ENCODE results near the gene CDK14.

DNA sequence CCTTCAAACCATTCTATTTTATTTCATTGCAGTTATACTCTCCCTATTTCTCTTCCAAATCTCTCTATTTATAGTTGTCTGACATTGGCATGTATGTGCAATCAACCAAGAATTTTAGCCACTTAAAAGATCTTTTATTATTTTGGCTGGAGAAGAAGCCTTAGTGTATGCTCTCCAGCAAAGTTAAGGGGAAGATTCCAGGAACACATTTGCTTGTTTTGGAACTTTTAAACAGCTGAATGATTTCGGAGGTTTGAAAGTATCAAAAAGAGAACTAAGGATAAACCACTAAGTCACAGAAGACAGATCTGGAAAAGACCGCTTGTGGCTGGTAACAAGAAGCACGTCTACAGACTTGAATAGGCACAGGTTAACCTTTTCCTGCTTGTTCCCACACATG is 485.9 kb downstream of the CDK14 start:
- TF ChIP-seq, protein P1, sequence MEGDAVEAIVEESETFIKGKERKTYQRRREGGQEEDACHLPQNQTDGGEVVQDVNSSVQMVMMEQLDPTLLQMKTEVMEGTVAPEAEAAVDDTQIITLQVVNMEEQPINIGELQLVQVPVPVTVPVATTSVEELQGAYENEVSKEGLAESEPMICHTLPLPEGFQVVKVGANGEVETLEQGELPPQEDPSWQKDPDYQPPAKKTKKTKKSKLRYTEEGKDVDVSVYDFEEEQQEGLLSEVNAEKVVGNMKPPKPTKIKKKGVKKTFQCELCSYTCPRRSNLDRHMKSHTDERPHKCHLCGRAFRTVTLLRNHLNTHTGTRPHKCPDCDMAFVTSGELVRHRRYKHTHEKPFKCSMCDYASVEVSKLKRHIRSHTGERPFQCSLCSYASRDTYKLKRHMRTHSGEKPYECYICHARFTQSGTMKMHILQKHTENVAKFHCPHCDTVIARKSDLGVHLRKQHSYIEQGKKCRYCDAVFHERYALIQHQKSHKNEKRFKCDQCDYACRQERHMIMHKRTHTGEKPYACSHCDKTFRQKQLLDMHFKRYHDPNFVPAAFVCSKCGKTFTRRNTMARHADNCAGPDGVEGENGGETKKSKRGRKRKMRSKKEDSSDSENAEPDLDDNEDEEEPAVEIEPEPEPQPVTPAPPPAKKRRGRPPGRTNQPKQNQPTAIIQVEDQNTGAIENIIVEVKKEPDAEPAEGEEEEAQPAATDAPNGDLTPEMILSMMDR (IDR thresholded peaks at IDR 0.05 in 2 of 3, conservative IDR thresholded peaks at IDR 0.05 in 1 of 3; ENCODE audit: control insufficient read depth in 2 of 3, extremely low read depth in 1 of 3, insufficient read depth in 1 of 3, low read depth in 3 of 3, low read length in 3 of 3), result no peak
- TF ChIP-seq, protein P2, sequence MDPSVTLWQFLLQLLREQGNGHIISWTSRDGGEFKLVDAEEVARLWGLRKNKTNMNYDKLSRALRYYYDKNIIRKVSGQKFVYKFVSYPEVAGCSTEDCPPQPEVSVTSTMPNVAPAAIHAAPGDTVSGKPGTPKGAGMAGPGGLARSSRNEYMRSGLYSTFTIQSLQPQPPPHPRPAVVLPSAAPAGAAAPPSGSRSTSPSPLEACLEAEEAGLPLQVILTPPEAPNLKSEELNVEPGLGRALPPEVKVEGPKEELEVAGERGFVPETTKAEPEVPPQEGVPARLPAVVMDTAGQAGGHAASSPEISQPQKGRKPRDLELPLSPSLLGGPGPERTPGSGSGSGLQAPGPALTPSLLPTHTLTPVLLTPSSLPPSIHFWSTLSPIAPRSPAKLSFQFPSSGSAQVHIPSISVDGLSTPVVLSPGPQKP (IDR thresholded peaks at IDR 0.05; ENCODE audit: low read depth, low read length), result no peak
- TF ChIP-seq, protein P3, sequence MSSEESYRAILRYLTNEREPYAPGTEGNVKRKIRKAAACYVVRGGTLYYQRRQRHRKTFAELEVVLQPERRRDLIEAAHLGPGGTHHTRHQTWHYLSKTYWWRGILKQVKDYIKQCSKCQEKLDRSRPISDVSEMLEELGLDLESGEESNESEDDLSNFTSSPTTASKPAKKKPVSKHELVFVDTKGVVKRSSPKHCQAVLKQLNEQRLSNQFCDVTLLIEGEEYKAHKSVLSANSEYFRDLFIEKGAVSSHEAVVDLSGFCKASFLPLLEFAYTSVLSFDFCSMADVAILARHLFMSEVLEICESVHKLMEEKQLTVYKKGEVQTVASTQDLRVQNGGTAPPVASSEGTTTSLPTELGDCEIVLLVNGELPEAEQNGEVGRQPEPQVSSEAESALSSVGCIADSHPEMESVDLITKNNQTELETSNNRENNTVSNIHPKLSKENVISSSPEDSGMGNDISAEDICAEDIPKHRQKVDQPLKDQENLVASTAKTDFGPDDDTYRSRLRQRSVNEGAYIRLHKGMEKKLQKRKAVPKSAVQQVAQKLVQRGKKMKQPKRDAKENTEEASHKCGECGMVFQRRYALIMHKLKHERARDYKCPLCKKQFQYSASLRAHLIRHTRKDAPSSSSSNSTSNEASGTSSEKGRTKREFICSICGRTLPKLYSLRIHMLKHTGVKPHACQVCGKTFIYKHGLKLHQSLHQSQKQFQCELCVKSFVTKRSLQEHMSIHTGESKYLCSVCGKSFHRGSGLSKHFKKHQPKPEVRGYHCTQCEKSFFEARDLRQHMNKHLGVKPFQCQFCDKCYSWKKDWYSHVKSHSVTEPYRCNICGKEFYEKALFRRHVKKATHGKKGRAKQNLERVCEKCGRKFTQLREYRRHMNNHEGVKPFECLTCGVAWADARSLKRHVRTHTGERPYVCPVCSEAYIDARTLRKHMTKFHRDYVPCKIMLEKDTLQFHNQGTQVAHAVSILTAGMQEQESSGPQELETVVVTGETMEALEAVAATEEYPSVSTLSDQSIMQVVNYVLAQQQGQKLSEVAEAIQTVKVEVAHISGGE (CRISPR knock-in tag; IDR thresholded peaks at IDR 0.05), result no peak
- TF ChIP-seq TARDBP (IDR thresholded peaks at IDR 0.05; ENCODE audit: borderline replicate concordance), result no peak
- no peak for TF ChIP-seq POLR2AphosphoS5 (IDR thresholded peaks at IDR 0.05; ENCODE audit: low read length)
- TF ChIP-seq POLR2A (IDR thresholded peaks at IDR 0.05; ENCODE audit: low read depth, low read length), result no peak
- TF ChIP-seq POLR2AphosphoS2 (IDR thresholded peaks at IDR 0.05; ENCODE audit: low read depth, low read length), result no peak
- TF ChIP-seq SIN3A (IDR thresholded peaks at IDR 0.05; ENCODE audit: low read depth, low read length), result no peak
- TF ChIP-seq IRF4 (IDR thresholded peaks at IDR 0.05; ENCODE audit: low read depth, low read length), result no peak

Measured in GM12878 (cell line).